ENCODE measurements around the gene MSRB1.

GRCh38 chr16:1960665-1961630 is 17.9 kb upstream of the MSRB1 start:
- no peak for TF ChIP-seq CTCF (IDR thresholded peaks at IDR 0.05; ENCODE audit: control extremely low read depth in 1 of 3, insufficient read depth in 1 of 3, low read depth in 1 of 3, low read length in 3 of 3)
- no peak for TF ChIP-seq JUND (IDR thresholded peaks at IDR 0.05; ENCODE audit: low read length)
- TF ChIP-seq RAD21 (IDR thresholded peaks at IDR 0.05 in 1 of 2, conservative IDR thresholded peaks at IDR 0.05 in 1 of 2; ENCODE audit: low read depth in 2 of 2, low read length in 2 of 2), result no peak

Measured in H1 (cell line).